Activated CD4-positive, alpha-beta T cell treated with anti-CD3 and anti-CD28 coated beads, Interleukin-2, amount 10 ng/mL, durations not matched to agents 24 days and 14 days (primary cell): ENCODE results near the gene PRR12. TPM values are rescaled to one million over a fixed set of nuclear protein-coding genes. Genes with fewer than 3 reads are reported as not detected.

ENCODE experiments used
- total RNA-seq: library from RNA; stranded (reverse); gene quantifications from 2 replicates; pipeline ENCODE4 v1.2.3, GENCODE V29; 2022

PRR12 gene
- total RNA-seq, 1 donor from 2014 or later, result 32.7 TPM

Other genes starting within 250 kb of the PRR12 start
- not detected in 2 replicates for gene TEAD2, start 228.8 kb upstream of the PRR12 start, total RNA-seq
- not detected in 2 replicates for gene DKKL1, start 227.3 kb upstream of the PRR12 start, total RNA-seq
- gene KASH5, start 202.9 kb upstream of the PRR12 start, total RNA-seq, result 0.24 TPM in 1 of 2 replicates, not detected in the other
- gene PTH2, start 167.7 kb upstream of the PRR12 start, total RNA-seq, result not detected in 2 replicates
- not detected in 2 replicates for gene GFY, start 165.8 kb upstream of the PRR12 start, total RNA-seq
- gene SLC17A7, start 149.7 kb upstream of the PRR12 start, total RNA-seq, result 0.12 and 0.54 TPM in 2 replicates
- 134 and 135 TPM in 2 replicates for gene PIH1D1, start 139.4 kb upstream of the PRR12 start, total RNA-seq
- 27.2 and 28.4 TPM in 2 replicates for gene ALDH16A1, start 138.0 kb upstream of the PRR12 start, total RNA-seq
- gene FLT3LG, start 117.0 kb upstream of the PRR12 start, total RNA-seq, result 51.8 and 57.6 TPM in 2 replicates
- gene RPL13A, start 103.6 kb upstream of the PRR12 start, total RNA-seq, result 3,031 and 3,032 TPM in 2 replicates
- 2,059 and 2,078 TPM in 2 replicates for gene RPS11, start 94.7 kb upstream of the PRR12 start, total RNA-seq
- 0.99 and 1.1 TPM in 2 replicates for gene FCGRT, start 78.5 kb upstream of the PRR12 start, total RNA-seq
- gene RCN3, start 63.2 kb upstream of the PRR12 start, total RNA-seq, result 2.0 and 4.3 TPM in 2 replicates
- 66.1 and 68.5 TPM in 2 replicates for gene NOSIP, start 10.6 kb upstream of the PRR12 start, total RNA-seq
- gene PRRG2, start 9.9 kb upstream of the PRR12 start, total RNA-seq, result 0.56 and 1.0 TPM in 2 replicates
- gene RRAS, start 49.0 kb downstream of the PRR12 start, total RNA-seq, result 4.1 and 5.0 TPM in 2 replicates
- 75.0 and 84.9 TPM in 2 replicates for gene SCAF1, start 51.0 kb downstream of the PRR12 start, total RNA-seq
- gene IRF3, start 74.7 kb downstream of the PRR12 start, total RNA-seq, result 146 and 151 TPM in 2 replicates
- gene BCL2L12, start 74.8 kb downstream of the PRR12 start, total RNA-seq, result 69.3 and 72.0 TPM in 2 replicates
- 510 and 512 TPM in 2 replicates for gene PRMT1, start 86.1 kb downstream of the PRR12 start, total RNA-seq
- 8.4 and 8.6 TPM in 2 replicates for gene ADM5, start 98.4 kb downstream of the PRR12 start, total RNA-seq
- 3.4 and 3.6 TPM in 2 replicates for gene CPT1C, start 99.9 kb downstream of the PRR12 start, total RNA-seq
- gene TSKS, start 172.1 kb downstream of the PRR12 start, total RNA-seq, result 0.92 and 1.6 TPM in 2 replicates
- 61.8 and 68.0 TPM in 2 replicates for gene AP2A1, start 175.8 kb downstream of the PRR12 start, total RNA-seq
- 16.2 and 16.4 TPM in 2 replicates for gene FUZ, start 222.1 kb downstream of the PRR12 start, total RNA-seq
- gene MED25, start 227.1 kb downstream of the PRR12 start, total RNA-seq, result 49.1 and 51.5 TPM in 2 replicates